ENCODE results near the gene KCNE3. TPM values are rescaled to one million over a fixed set of nuclear protein-coding genes. Genes with fewer than 3 reads are reported as not detected.

The KCNE3 gene
- total RNA-seq, 1 experiment from 2014 or later: 4.9 TPM

DNA sequence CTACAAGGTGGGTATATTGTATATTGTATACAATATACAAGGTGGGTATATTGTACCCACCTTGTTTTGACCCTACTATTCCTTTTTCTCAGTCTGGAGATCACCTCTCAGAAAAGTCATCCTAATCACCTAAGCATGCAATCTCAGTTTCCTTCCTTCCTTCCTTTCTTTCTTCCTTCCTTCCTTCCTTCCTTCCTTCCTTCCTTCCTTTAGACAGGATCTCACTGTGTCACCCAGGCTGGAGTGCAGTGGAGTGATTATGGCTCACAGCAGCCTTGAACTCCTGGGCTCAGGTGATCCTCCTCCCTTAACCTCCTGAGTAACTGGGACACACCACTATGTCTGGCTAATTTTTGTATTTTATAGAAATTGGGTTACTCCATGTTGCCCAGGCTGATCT is 1.2 kb upstream of the KCNE3 start:
- Histone ChIP-seq H3K23me2 (ENCODE audit: insufficient read length, low read depth, low read length, poor library complexity, severe bottlenecking) (peaks cover 3% of the 10 kb centered on the region), H3K4ac (ENCODE audit: low read depth, low read length) (no peak overlapping the region), H3K9ac (ENCODE audit: extremely low read depth, insufficient read length, low read length) (no peak overlapping the region), H4K8ac (replicated peaks; ENCODE audit: insufficient read length, low read depth, low read length) (no peak overlapping the region), H2BK120ac (ENCODE audit: low read depth, low read length, poor library complexity, severe bottlenecking) (no peak overlapping the region), H2BK5ac (ENCODE audit: insufficient read length, low read length) (no peak overlapping the region), H3K27me3 (ENCODE audit: insufficient read depth, low read length) (no peaks in the 10 kb centered on the region), H3K9me3 (ENCODE audit: control insufficient read depth, low read depth, low read length) (no peaks in the 10 kb centered on the region), H2AK5ac (ENCODE audit: insufficient read length, low read length) (no peak overlapping the region), H2BK20ac (ENCODE audit: low read depth, low read length, poor library complexity, severe bottlenecking) (no peak overlapping the region), H3K23ac (ENCODE audit: insufficient read length, low read depth, low read length) (no peak overlapping the region), H3T11ph (ENCODE audit: low read length) (no peak overlapping the region), H2AFZ (ENCODE audit: low read length) (no peak overlapping the region), H3K79me2 (ENCODE audit: insufficient read depth, low read length) (no peaks in the 10 kb centered on the region), H2BK15ac (ENCODE audit: low read depth, low read length) (no peak overlapping the region), H2BK12ac (ENCODE audit: insufficient read length, low read depth, low read length) (no peak overlapping the region), H3K79me1 (ENCODE audit: insufficient read depth, low read depth, low read length, poor library complexity, severe bottlenecking) (no peaks in the 10 kb centered on the region), H3K4me2 (ENCODE audit: insufficient read depth, insufficient read length, low read length) (no peak overlapping the region), H4K20me1 (ENCODE audit: control insufficient read depth, insufficient read depth, insufficient read length) (no peaks in the 10 kb centered on the region), H4K91ac (ENCODE audit: insufficient read length, low read depth, low read length) (no peak overlapping the region), H3K27ac (ENCODE audit: insufficient read length, low read depth, low read length) (no peak overlapping the region), H4K5ac (ENCODE audit: insufficient read length, low read depth, low read length) (no peak overlapping the region), H3K56ac (ENCODE audit: insufficient read length, low read depth, low read length) (no peak overlapping the region), H3K18ac (ENCODE audit: insufficient read length, low read depth, low read length) (no peak overlapping the region), H3K4me1 (ENCODE audit: insufficient read depth, low read length) (peaks cover 4% of the 10 kb centered on the region; the same call in 1 of the 2 replicates), H3K14ac (ENCODE audit: insufficient read depth, low read length) (no peak overlapping the region)
- no peak for DNase-seq
- Mint-ChIP-seq H3K4me3 (no peak overlapping the region), H3K27me3 (ENCODE audit: low read depth) (peaks cover 22% of the 10 kb centered on the region), H3K27ac (peak overlapping the region in 1 of 3 experiments; percentile 66; a peak in 1 of 7 replicates), H3K36me3 (ENCODE audit: insufficient read depth in 1 of 3, low read depth in 3 of 3) (no peaks in the 10 kb centered on the region; a peak in 2 of 7 replicates), H3K9me3 (no peaks in the 10 kb centered on the region), H3K4me1 (peaks cover 12 to 24% of the 10 kb centered on the region in 2 experiments)
- TF ChIP-seq, protein P1, sequence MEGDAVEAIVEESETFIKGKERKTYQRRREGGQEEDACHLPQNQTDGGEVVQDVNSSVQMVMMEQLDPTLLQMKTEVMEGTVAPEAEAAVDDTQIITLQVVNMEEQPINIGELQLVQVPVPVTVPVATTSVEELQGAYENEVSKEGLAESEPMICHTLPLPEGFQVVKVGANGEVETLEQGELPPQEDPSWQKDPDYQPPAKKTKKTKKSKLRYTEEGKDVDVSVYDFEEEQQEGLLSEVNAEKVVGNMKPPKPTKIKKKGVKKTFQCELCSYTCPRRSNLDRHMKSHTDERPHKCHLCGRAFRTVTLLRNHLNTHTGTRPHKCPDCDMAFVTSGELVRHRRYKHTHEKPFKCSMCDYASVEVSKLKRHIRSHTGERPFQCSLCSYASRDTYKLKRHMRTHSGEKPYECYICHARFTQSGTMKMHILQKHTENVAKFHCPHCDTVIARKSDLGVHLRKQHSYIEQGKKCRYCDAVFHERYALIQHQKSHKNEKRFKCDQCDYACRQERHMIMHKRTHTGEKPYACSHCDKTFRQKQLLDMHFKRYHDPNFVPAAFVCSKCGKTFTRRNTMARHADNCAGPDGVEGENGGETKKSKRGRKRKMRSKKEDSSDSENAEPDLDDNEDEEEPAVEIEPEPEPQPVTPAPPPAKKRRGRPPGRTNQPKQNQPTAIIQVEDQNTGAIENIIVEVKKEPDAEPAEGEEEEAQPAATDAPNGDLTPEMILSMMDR (conservative IDR thresholded peaks at IDR 0.05): no peak

Data from H9 (cell line).